ENCODE results near the gene SLC1A4.
A peak's percentile ranks its signal among the peaks of the same experiment; 100 is the strongest.

Gene SLC1A4

DNA sequence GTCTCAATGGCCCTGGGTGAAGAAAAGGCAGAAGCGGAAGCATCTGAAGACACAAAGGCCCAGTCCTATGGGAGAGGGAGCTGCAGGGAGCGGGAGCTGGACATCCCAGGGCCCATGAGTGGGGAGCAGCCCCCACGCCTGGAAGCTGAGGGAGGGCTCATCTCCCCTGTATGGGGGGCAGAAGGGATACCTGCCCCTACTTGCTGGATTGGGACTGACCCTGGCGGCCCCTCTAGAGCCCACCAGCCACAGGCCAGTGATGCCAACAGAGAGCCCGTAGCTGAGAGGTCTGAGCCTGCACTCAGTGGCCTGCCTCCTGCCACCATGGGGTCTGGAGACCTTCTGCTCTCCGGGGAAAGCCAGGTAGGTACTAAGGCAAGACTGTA lies 80.2 kb downstream of the SLC1A4 start:
- no peak overlapping the region for H3K4me3 Mint-ChIP-seq
- peaks cover 28% of the 10 kb centered on the region for H3K4me1 Mint-ChIP-seq
- TF ChIP-seq, protein P1, sequence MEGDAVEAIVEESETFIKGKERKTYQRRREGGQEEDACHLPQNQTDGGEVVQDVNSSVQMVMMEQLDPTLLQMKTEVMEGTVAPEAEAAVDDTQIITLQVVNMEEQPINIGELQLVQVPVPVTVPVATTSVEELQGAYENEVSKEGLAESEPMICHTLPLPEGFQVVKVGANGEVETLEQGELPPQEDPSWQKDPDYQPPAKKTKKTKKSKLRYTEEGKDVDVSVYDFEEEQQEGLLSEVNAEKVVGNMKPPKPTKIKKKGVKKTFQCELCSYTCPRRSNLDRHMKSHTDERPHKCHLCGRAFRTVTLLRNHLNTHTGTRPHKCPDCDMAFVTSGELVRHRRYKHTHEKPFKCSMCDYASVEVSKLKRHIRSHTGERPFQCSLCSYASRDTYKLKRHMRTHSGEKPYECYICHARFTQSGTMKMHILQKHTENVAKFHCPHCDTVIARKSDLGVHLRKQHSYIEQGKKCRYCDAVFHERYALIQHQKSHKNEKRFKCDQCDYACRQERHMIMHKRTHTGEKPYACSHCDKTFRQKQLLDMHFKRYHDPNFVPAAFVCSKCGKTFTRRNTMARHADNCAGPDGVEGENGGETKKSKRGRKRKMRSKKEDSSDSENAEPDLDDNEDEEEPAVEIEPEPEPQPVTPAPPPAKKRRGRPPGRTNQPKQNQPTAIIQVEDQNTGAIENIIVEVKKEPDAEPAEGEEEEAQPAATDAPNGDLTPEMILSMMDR (IDR thresholded peaks at IDR 0.05) = no peak
- no peaks in the 10 kb centered on the region for H3K9me3 Mint-ChIP-seq
- H3K27ac Mint-ChIP-seq = peak overlapping the region; percentile 85
- H3K36me3 Mint-ChIP-seq (ENCODE audit: low read depth) = peaks cover 38% of the 10 kb centered on the region
- no peaks in the 10 kb centered on the region for H3K27me3 Mint-ChIP-seq (ENCODE audit: low read depth, poor library complexity)
- DNase-seq = no peak

DNA sequence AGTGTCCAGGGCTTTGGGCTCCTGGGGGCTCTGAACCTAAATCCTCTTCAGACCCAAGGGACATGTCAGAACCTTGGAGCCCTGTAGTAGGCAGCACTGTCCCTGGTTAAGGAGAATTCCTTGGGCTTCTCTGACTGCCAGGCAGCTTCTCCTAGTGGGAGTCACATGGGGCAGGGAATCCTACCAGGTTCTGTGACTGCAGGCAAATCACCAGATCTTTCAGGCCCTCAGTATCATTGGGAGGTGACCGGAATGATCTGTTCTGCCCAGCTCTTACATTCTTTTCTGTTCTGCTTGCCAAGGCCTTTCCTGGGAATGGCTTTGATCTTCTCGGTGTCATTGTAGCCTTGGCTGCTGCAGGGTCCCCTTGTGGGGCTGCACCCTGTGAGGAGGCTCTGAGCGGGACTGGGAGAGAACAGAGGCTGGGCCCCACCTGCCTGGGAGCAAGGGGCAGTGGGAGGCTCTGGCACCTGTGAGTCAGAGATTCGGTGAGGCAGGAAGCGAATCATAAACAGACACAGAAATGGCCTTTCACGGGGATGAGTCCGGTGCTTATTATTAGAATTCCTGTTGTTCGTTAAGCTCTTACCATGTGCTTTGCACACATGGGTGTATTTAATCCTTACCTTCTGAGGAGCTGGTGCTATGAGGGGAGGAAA lies 81.1 kb downstream of the SLC1A4 start:
- no peak overlapping the region for H3K4me3 Mint-ChIP-seq
- H3K36me3 Mint-ChIP-seq (ENCODE audit: low read depth) = peaks cover 38% of the 10 kb centered on the region
- H3K27me3 Mint-ChIP-seq (ENCODE audit: low read depth, poor library complexity) = no peaks in the 10 kb centered on the region
- no peaks in the 10 kb centered on the region for H3K9me3 Mint-ChIP-seq
- peaks cover 21% of the 10 kb centered on the region for H3K4me1 Mint-ChIP-seq
- TF ChIP-seq, protein P1 (IDR thresholded peaks at IDR 0.05) = no peak
- no peak for DNase-seq
- peak overlapping the region; percentile 78 for H3K27ac Mint-ChIP-seq

DNA sequence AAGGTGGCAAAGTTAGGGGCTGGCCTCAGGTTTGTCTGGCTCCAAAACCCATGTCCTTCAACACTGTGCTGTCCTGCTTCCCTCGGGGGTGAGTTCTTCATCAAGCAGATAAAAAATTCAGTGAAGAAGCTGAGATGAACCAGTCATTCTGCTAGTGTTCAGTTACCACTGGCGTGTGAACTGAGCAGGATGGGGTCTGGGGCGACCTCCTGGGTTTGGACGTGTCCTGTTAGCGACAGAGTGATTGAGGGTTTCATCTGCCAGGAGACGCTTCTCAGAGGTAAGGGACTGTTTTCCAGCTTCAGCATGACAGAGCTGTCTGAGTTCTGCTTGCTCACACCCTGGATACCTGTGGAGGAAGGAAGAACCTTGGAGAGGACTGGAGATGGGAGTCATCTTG lies 81.7 kb downstream of the SLC1A4 start:
- Mint-ChIP-seq H3K36me3 (ENCODE audit: low read depth) (peaks cover 42% of the 10 kb centered on the region), H3K4me1 (peaks cover 21% of the 10 kb centered on the region), H3K27me3 (ENCODE audit: low read depth, poor library complexity) (no peaks in the 10 kb centered on the region), H3K9me3 (no peaks in the 10 kb centered on the region), H3K27ac (peak overlapping the region; percentile 78), H3K4me3 (no peak overlapping the region)
- TF ChIP-seq, protein P1 (IDR thresholded peaks at IDR 0.05) = no peak
- no peak for DNase-seq

DNA sequence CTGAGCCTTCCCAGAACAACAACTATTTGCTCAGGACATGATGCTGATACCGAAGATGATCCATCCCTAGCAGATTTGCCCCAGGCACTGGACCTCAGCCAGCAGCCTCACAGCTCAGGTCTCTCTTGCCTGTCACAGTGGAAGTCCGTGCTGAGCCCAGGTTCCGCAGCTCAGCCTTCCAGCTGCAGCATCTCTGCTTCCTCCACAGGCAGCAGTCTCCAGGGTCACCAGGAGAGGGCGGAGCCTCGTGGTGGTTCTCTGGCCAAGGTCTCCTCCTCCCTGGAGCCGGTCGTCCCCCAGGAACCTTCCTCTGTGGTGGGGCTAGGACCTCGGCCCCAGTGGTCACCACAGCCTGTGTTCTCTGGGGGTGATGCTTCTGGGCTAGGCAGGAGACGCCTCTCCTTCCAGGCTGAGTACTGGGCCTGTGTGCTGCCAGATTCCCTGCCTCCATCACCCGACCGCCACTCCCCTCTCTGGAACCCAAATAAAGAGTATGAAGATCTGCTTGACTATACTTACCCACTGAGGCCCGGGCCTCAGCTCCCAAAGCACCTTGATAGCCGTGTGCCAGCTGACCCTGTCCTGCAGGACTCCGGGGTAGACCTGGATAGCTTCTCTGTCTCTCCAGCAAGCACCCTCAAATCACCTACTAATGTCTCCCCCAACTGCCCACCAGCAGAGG lies 82.4 kb downstream of the SLC1A4 start:
- Mint-ChIP-seq H3K27ac (peak overlapping the region; percentile 61), H3K4me1 (peaks cover 27% of the 10 kb centered on the region), H3K27me3 (ENCODE audit: low read depth, poor library complexity) (no peaks in the 10 kb centered on the region), H3K36me3 (ENCODE audit: low read depth) (peaks cover 49% of the 10 kb centered on the region), H3K9me3 (no peaks in the 10 kb centered on the region), H3K4me3 (no peak overlapping the region)
- TF ChIP-seq, protein P1 (IDR thresholded peaks at IDR 0.05) = no peak
- DNase-seq = peak; percentile 26

- Mint-ChIP-seq H3K36me3 (ENCODE audit: low read depth) (peaks cover 53% of the 10 kb centered on the region), H3K4me1 (peaks cover 26% of the 10 kb centered on the region), H3K9me3 (no peaks in the 10 kb centered on the region), H3K27me3 (ENCODE audit: low read depth, poor library complexity) (no peaks in the 10 kb centered on the region), H3K27ac (no peak overlapping the region), H3K4me3 (no peak overlapping the region)
- TF ChIP-seq, protein P1 (IDR thresholded peaks at IDR 0.05) = no peak
- no peak for DNase-seq
Observed at GRCh38 chr2:65072181-65072970, 83.2 kb downstream of the SLC1A4 start.

Measured in nephron progenitor cell (in vitro differentiated cells).